ENCODE measurements around the gene PTBP1.

DNA sequence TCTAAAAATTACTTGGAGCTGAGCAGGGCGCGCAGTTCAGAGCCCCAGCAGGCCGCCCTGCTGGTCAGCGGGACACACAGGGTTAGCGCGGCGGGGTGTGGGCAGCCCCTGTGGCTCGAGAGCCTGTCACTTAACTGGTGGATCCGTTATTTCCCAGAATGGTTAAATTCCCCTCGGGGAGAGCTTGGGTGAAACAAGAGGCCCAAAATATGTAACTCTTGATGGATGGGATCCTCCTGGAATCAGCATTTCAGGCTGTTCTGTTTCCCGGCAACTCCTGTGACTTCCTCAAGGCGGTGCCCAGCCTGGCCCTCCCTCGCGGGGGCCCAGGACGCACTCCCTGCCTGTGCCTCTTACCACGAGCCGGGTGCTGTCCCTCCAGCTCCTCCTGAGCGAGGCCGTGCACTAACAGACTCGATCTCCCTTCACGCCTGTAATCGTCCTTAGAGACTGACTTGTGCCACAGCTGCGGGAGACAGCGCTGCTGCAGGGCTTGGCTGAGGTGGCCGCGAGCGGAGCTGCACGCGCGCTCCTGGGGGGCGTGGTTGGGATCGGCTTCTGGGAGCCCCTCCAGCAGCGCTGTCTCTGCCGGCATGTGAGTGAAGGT is 9.7 kb downstream of the PTBP1 start:
- TF ChIP-seq, protein P1, sequence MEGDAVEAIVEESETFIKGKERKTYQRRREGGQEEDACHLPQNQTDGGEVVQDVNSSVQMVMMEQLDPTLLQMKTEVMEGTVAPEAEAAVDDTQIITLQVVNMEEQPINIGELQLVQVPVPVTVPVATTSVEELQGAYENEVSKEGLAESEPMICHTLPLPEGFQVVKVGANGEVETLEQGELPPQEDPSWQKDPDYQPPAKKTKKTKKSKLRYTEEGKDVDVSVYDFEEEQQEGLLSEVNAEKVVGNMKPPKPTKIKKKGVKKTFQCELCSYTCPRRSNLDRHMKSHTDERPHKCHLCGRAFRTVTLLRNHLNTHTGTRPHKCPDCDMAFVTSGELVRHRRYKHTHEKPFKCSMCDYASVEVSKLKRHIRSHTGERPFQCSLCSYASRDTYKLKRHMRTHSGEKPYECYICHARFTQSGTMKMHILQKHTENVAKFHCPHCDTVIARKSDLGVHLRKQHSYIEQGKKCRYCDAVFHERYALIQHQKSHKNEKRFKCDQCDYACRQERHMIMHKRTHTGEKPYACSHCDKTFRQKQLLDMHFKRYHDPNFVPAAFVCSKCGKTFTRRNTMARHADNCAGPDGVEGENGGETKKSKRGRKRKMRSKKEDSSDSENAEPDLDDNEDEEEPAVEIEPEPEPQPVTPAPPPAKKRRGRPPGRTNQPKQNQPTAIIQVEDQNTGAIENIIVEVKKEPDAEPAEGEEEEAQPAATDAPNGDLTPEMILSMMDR (conservative IDR thresholded peaks at IDR 0.05 in 1 of 2, IDR thresholded peaks at IDR 0.05 in 1 of 2; ENCODE audit: extremely low read depth in 1 of 2, insufficient read depth in 1 of 2, low read depth in 1 of 2, low read length in 2 of 2) = no peak
- no peak for TF ChIP-seq EZH2 (IDR thresholded peaks at IDR 0.05; ENCODE audit: borderline replicate concordance, low read length)

Data from mammary epithelial cell (primary cell).